Astrocyte (in vitro differentiated cells and primary cell): ENCODE results near the gene TAOK2.

ENCODE experiments used
- CTCF ChIP-seq: IDR thresholded peaks from 2 replicates; pipeline ENCODE4 v1.5.1; 2011; ENCODE audit warnings: low read depth, mild to moderate bottlenecking, inconsistent platforms, low read length, moderate library complexity; ENCODE audit not compliant: insufficient read depth
- EZH2 ChIP-seq: IDR thresholded peaks from 2 replicates; pipeline ENCODE4 v1.6.1; 2012; ENCODE audit warnings: mild to moderate bottlenecking, low read length, inconsistent platforms; ENCODE audit not compliant: insufficient read depth

GRCh38 chr16:29986231-29986630, 12.6 kb downstream of the TAOK2 start:
- TF ChIP-seq CTCF (no peak), EZH2 (no peak)
